NB4 (cell line): Measurements from ENCODE around the gene GTF2H1.

Source experiments
- DNase-seq: peaks from one replicate; pipeline ENCODE4 v3.0.0; 2010; ENCODE audit warnings: low read depth
- H3K4me3 ChIP-seq: one replicate; pipeline ENCODE4 v1.5.1; 2011; ENCODE audit warnings: mild to moderate bottlenecking, low read depth, low read length, moderate library complexity
- MAX ChIP-seq: IDR thresholded peaks from 2 replicates; pipeline ENCODE4 v1.6.1; 2011; ENCODE audit warnings: low read depth, low read length
- MYC ChIP-seq: IDR thresholded peaks from 2 replicates; pipeline ENCODE4 v1.6.1; 2011; ENCODE audit warnings: low read depth, low read length
- POLR2A ChIP-seq: IDR thresholded peaks from 2 replicates; pipeline ENCODE4 v1.6.1; 2011; ENCODE audit warnings: mild to moderate bottlenecking; ENCODE audit not compliant: insufficient read length; ENCODE audit errors: extremely low read depth
- TF ChIP-seq, protein P1 (sequence below): IDR thresholded peaks from one replicate; pipeline ENCODE4 v1.5.1; 2012; ENCODE audit warnings: low read depth, low read length

Gene GTF2H1

DNA sequence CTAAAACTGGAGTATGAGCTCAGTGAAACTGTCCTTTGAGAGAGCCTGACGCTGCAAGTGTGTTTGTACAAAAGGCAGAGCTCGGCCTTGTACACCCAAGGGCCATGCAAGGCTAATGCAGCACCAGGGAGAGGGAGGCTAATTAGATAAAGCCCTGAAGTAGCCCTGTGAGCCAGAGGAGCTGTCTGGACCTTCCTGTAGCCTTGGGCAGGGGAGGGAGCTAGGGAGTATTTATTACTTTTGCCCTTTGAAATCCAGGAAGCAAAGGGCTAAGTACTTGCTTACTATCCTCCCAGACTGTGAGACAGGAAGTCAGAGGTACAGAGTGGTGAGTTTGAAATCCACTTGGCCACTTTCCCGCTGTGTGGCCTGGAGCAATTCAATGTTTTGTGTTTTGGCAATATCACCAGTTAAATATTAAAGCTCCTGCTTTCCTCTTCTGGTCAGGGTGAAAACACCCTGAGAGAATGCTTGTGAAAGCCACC is 61.8 kb downstream of the GTF2H1 start:
- H3K4me3 ChIP-seq = peak overlapping the region; percentile 0
- TF ChIP-seq MYC (no peak), MAX (no peak), POLR2A (no peak)
- TF ChIP-seq, protein P1, sequence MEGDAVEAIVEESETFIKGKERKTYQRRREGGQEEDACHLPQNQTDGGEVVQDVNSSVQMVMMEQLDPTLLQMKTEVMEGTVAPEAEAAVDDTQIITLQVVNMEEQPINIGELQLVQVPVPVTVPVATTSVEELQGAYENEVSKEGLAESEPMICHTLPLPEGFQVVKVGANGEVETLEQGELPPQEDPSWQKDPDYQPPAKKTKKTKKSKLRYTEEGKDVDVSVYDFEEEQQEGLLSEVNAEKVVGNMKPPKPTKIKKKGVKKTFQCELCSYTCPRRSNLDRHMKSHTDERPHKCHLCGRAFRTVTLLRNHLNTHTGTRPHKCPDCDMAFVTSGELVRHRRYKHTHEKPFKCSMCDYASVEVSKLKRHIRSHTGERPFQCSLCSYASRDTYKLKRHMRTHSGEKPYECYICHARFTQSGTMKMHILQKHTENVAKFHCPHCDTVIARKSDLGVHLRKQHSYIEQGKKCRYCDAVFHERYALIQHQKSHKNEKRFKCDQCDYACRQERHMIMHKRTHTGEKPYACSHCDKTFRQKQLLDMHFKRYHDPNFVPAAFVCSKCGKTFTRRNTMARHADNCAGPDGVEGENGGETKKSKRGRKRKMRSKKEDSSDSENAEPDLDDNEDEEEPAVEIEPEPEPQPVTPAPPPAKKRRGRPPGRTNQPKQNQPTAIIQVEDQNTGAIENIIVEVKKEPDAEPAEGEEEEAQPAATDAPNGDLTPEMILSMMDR = no peak
- DNase-seq = peak; percentile 73

- H3K4me3 ChIP-seq = no peak overlapping the region
- TF ChIP-seq MAX (no peak), MYC (no peak), POLR2A (no peak)
- TF ChIP-seq, protein P1 = no peak
- no peak for DNase-seq
These were observed 67.7 kb downstream of the GTF2H1 start for GRCh38 chr11:18390088-18390487.

DNA sequence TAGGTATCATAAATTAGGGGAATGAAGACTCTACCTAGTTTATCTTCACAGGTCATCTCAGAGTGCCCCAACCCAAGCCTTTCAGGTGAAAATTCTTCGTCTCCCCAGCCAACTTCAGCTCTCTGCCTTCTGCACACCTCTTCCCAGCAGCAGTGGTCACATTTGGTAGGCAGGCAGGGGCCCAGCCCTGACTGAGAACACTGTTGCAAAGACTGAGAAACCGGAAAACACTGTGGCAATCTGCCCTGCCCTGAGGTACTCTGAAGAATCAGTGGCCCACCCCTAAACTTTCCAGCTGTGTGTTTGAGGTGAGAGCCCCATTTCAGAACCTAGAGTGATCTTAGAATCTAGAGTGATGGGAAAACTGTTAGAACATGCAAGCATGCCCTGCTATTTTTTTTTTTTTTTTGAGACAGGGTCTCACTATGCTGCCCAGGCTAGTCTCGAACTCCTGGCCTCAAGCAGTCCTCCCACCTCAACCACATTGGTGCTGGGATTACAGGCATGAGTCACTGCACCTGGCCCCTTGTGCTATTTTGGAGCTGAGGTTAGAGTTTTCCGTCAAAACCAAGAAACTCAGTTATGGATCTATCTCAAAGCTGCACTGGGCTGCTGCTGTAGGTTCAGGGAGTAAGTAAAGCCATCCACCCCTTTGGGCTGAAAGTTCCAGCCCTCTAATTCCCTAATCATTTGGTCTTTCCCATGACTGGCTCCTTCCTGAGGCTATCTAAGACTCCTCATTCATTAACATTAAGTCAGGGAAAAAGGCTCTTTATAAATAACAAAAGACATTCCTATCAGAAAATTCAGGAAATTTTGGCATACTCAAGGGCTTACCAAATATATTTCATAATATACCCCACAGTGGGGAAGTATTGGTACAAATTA is 70.3 kb downstream of the GTF2H1 start:
- no peak overlapping the region for H3K4me3 ChIP-seq
- no peak for DNase-seq
- TF ChIP-seq MYC = no peak

- H3K4me3 ChIP-seq = peak overlapping the region; percentile 57
- no peak for TF ChIP-seq MYC
- TF ChIP-seq POLR2A = no peak
- TF ChIP-seq MAX = no peak
- TF ChIP-seq, protein P1 = no peak
- peak; percentile 73 for DNase-seq
These were observed 71.4 kb downstream of the GTF2H1 start for GRCh38 chr11:18393581-18394274.

DNA sequence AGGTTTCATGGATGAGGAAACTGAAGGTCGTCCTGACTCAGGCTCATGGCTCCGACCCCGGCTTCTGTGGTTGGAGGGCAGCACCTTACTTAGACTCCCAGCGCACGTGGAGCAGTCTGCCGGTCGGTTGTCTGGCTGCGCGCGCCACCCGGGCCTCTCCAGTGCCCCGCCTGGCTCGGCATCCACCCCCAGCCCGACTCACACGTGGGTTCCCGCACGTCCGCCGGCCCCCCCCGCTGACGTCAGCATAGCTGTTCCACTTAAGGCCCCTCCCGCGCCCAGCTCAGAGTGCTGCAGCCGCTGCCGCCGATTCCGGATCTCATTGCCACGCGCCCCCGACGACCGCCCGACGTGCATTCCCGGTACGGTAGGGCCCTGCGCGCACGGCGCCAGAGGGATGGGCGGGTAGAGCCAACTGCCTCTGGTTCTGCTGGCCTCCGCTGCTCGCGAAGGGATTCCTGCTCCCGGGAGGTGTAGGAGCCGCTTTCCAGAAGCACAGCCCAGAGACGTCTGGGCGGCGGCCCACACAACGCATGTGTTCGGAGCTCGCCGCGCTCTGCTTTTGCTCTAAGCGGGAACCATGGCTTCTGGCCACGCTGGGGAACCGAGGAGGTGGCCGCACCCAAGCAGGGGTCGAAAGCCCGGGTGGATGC is 72.0 kb downstream of the GTF2H1 start, which contains the start of gene LDHA:
TSS of gene LDHA (plus strand) at position 289 of the 653 bp plus-strand sequence. CDS start 2,280 bp downstream, outside the sequence.
- peak within 1 kb of the TSS; percentile 100 for H3K4me3 ChIP-seq
- TF ChIP-seq, protein P1 = no peak
- TF ChIP-seq POLR2A = peak; percentile 99
- TF ChIP-seq MYC = peak; percentile 99
- TF ChIP-seq MAX = peak; percentile 99
- DNase-seq = peak; percentile 99
